CD14-positive monocyte (primary cell): ENCODE data around the gene AGFG2. TPM values are rescaled to one million over a fixed set of nuclear protein-coding genes. Genes with fewer than 3 reads are reported as not detected.

Experiments
- DNase-seq, 3 donors: peaks; one replicate each; pipeline ENCODE4 v3.0.0-alpha.2; 2011 to 2022
- H2AFZ ChIP-seq: 2 replicates; pipeline ENCODE4 v1.6.0; 2012; ENCODE audit warnings: mild to moderate bottlenecking, low read depth, low read length, inconsistent platforms; ENCODE audit not compliant: insufficient read depth, poor library complexity, severe bottlenecking
- H3K27ac ChIP-seq, 2 donors: 1 replicate in 1 of 2; 2 replicates in 1 of 2; pipeline ENCODE4 v1.5.1; 2012 to 2013; ENCODE audit warnings: low read length in 2 of 2, control low read depth in 1 of 2, inconsistent platforms in 1 of 2, low read depth in 1 of 2, mild to moderate bottlenecking in 1 of 2
- H3K27me3 ChIP-seq, 2 donors: one replicate each; pipeline versions ENCODE4 v1.6.0 to v1.6.1; 2011 to 2013; ENCODE audit warnings: low read length in 2 of 2; ENCODE audit not compliant: control insufficient read depth in 2 of 2, insufficient read depth in 2 of 2
- H3K36me3 ChIP-seq, 2 donors: replicated peaks in 1 of 2; 1 replicate in 1 of 2; 2 replicates in 1 of 2; pipeline versions ENCODE4 v1.5.1 to v1.6.1; 2012 to 2013; ENCODE audit warnings: low read length in 2 of 2, control low read depth in 1 of 2, inconsistent platforms in 1 of 2, mild to moderate bottlenecking in 1 of 2; ENCODE audit not compliant: insufficient read depth in 2 of 2, control insufficient read depth in 1 of 2
- H3K4me1 ChIP-seq, 2 donors: 1 replicate in 1 of 2; 2 replicates in 1 of 2; pipeline versions ENCODE4 v1.5.1 to v1.6.1; 2012 to 2013; ENCODE audit warnings: low read length in 2 of 2, control low read depth in 1 of 2, inconsistent platforms in 1 of 2, mild to moderate bottlenecking in 1 of 2, moderate library complexity in 1 of 2; ENCODE audit not compliant: insufficient read depth in 2 of 2, control insufficient read depth in 1 of 2
- H3K4me2 ChIP-seq: replicated peaks from 2 replicates; pipeline ENCODE3; 2012; ENCODE audit warnings: low read length, moderate library complexity, mild to moderate bottlenecking; ENCODE audit not compliant: poor library complexity, severe bottlenecking; ENCODE audit errors: extremely low read depth
- H3K4me3 ChIP-seq, 3 experiments: fragments of 200-600 bp in 1 of 3; sonication (generic) in 1 of 3; replicated peaks in 1 of 3; 1 replicate in 2 of 3; 2 replicates in 1 of 3; pipeline ENCODE4 v1.5.1; 2011 to 2013; ENCODE audit warnings: low read length in 3 of 3, mild to moderate bottlenecking in 3 of 3, control low read depth in 2 of 3, low read depth in 2 of 3, inconsistent platforms in 1 of 3, moderate library complexity in 1 of 3
- H3K79me2 ChIP-seq: 2 replicates; pipeline ENCODE4 v1.6.0; 2012; ENCODE audit warnings: mild to moderate bottlenecking, control low read depth, inconsistent platforms, low read length, moderate library complexity; ENCODE audit not compliant: insufficient read depth
- H3K9ac ChIP-seq: 2 replicates; pipeline ENCODE4 v1.6.0; 2017; ENCODE audit warnings: low read length, mild to moderate bottlenecking; ENCODE audit not compliant: insufficient read depth, poor library complexity, severe bottlenecking
- H3K9me3 ChIP-seq, 2 donors: replicated peaks in 1 of 2; 1 replicate in 1 of 2; 2 replicates in 1 of 2; pipeline versions ENCODE4 v1.5.1 to v1.6.1; 2012 to 2013; ENCODE audit warnings: low read length in 2 of 2, control low read depth in 1 of 2; ENCODE audit not compliant: control insufficient read depth in 1 of 2, insufficient read depth in 1 of 2
- H4K20me1 ChIP-seq: 2 replicates; pipeline ENCODE4 v1.6.0; 2012; ENCODE audit warnings: mild to moderate bottlenecking, low read length, control low read depth, moderate library complexity; ENCODE audit not compliant: insufficient read depth
- H3K27ac Mint-ChIP-seq, 7 donors: one replicate each; pipeline ENCODE4 v1.8.0; 2020; ENCODE audit warnings: mild to moderate bottlenecking in 7 of 7, mixed read lengths in 7 of 7, moderate library complexity in 6 of 7, inconsistent platforms in 2 of 7
- H3K27me3 Mint-ChIP-seq, 3 donors: one replicate each; pipeline ENCODE4 v1.8.0; 2021 to 2022; ENCODE audit warnings: low read depth in 3 of 3, mild to moderate bottlenecking in 3 of 3, mixed read lengths in 3 of 3, moderate library complexity in 3 of 3, inconsistent platforms in 1 of 3
- H3K36me3 Mint-ChIP-seq, 2 donors: one replicate each; pipeline ENCODE4 v1.8.0; 2020; ENCODE audit warnings: mixed read lengths in 2 of 2, inconsistent platforms in 1 of 2, mild to moderate bottlenecking in 1 of 2
- H3K4me1 Mint-ChIP-seq: one replicate; pipeline ENCODE4 v1.8.0; 2020; ENCODE audit warnings: mild to moderate bottlenecking, mixed read lengths
- H3K4me3 Mint-ChIP-seq, 2 donors: one replicate each; pipeline ENCODE4 v1.8.0; 2020; ENCODE audit warnings: mild to moderate bottlenecking in 2 of 2, mixed read lengths in 2 of 2, moderate library complexity in 1 of 2
- H3K9me3 Mint-ChIP-seq, 7 donors: one replicate each; pipeline ENCODE4 v1.8.0; 2020 to 2022; ENCODE audit warnings: mixed read lengths in 7 of 7, mild to moderate bottlenecking in 6 of 7, moderate library complexity in 6 of 7, inconsistent platforms in 2 of 7
- CTCF ChIP-seq: fragments of 200-600 bp; IDR thresholded peaks from one replicate; pipeline ENCODE4 v1.8.0; 2022; ENCODE audit warnings: antibody characterized with exemption, mild to moderate bottlenecking
- WGBS: methylation state at CpG from one replicate; pipeline ENCODE4 v1.1.5; 2013; ENCODE audit warnings: missing lambda C conversion rate; ENCODE audit not compliant: insufficient coverage; 5-methylcytosine and 5-hydroxymethylcytosine counted together
- intact Hi-C, 2 donors: fragments of 100-400 bp; cut with micrococcal nuclease; formaldehyde crosslinking; loops; one replicate each; pipeline versions ENCODE4 v1.15.0 to v1.15.1; 2023
- polyA plus RNA-seq, 3 donors: library from polyadenylated mRNA; depleted of rRNA in 1 of 3; unstranded in 2 of 3; stranded (reverse) in 1 of 3; fragments of 300-500 nt in 2 of 3; fragments of >200 nt in 1 of 3; fragmentation: Illumina TruSeq in 2 of 3; gene quantifications; 1 replicate in 2 of 3; 2 replicates in 1 of 3; pipeline ENCODE4 v1.2.3, GENCODE V29; 2012 to 2021

Gene AGFG2
- polyA plus RNA-seq, 3 donors = 1.3 to 1.8 (median 1.8) TPM

DNA sequence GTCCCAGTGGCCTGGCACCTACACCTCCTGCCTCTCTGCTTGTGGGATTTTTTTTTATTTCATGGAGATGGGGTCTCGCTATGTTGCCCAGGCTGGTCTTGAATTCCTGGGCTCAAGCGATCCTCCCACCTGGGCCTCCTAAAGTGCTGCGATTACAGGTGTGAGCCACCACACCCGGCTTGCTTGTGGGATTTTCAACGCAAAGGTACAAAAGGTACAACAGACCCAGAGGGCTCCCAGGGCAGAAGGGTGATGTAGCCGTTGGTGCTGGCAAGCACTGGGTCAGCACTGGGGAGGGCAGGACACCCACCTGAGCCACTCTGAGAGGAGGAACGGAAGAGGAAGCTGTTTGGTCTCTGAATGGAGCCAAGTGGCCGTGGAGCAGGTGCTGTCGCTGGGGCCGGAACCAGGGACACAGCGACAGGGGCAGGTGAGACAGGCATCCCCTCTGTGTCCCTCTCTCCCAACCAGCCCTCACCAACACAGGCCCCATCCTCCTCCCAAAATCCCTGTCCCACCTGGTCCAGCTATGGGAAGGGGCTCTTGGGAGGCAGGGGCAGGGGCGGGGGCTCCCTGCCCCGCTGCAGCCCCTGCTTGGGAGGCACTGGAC lies 37.5 kb downstream of the AGFG2 start:
- no peak overlapping the region for H3K4me2 ChIP-seq
- H3K9me3 Mint-ChIP-seq = peaks cover 2 to 5% (median 3%) of the 10 kb centered on the region in 7 donors
- 99% methylated on average over 8 of the region's 13 CpGs for WGBS
- no peak overlapping the region for H3K4me3 ChIP-seq
- H3K27me3 Mint-ChIP-seq = peaks cover 9 to 24% (median 17%) of the 10 kb centered on the region in 3 donors
- H3K4me1 Mint-ChIP-seq = peaks cover 9% of the 10 kb centered on the region
- no peak for TF ChIP-seq CTCF
- peaks cover 2 to 14% of the 10 kb centered on the region in 2 donors for H3K4me1 ChIP-seq
- H3K9me3 ChIP-seq = no peaks in the 10 kb centered on the region
- DNase-seq = no peak
- H3K27ac Mint-ChIP-seq = no peak overlapping the region
- intact Hi-C loops = no loop called here
- H2AFZ ChIP-seq = no peak overlapping the region
- H4K20me1 ChIP-seq = peaks cover 98% of the 10 kb centered on the region
- H3K36me3 ChIP-seq = peaks cover 89 to 97% of the 10 kb centered on the region in 2 donors
- H3K4me3 Mint-ChIP-seq = no peak overlapping the region
- H3K79me2 ChIP-seq = peaks cover 20% of the 10 kb centered on the region
- H3K36me3 Mint-ChIP-seq = peaks cover 19 to 51% of the 10 kb centered on the region in 2 donors
- peaks cover 0 to 11% of the 10 kb centered on the region in 2 donors for H3K27me3 ChIP-seq
- no peak overlapping the region for H3K27ac ChIP-seq
- H3K9ac ChIP-seq = no peak overlapping the region

GRCh38 chr7:100577103-100577502 lies 38.1 kb downstream of the AGFG2 start:
- peaks cover 5% of the 10 kb centered on the region for H3K4me1 Mint-ChIP-seq
- no peak overlapping the region for H2AFZ ChIP-seq
- no peak overlapping the region for H3K4me3 Mint-ChIP-seq
- no peak for DNase-seq
- H4K20me1 ChIP-seq = peaks cover 98% of the 10 kb centered on the region
- peaks cover 0 to 5% of the 10 kb centered on the region in 2 donors for H3K27me3 ChIP-seq
- H3K4me2 ChIP-seq = no peak overlapping the region
- 99% methylated on average over 14 of the region's 24 CpGs for WGBS
- H3K9ac ChIP-seq = no peak overlapping the region
- peaks cover 95 to 97% of the 10 kb centered on the region in 2 donors for H3K36me3 ChIP-seq
- TF ChIP-seq CTCF = no peak
- H3K4me3 ChIP-seq = no peak overlapping the region
- peaks cover 12 to 45% of the 10 kb centered on the region in 2 donors for H3K36me3 Mint-ChIP-seq
- peaks cover 2 to 14% of the 10 kb centered on the region in 2 donors for H3K4me1 ChIP-seq
- H3K27me3 Mint-ChIP-seq = peaks cover 3 to 18% (median 11%) of the 10 kb centered on the region in 3 donors
- intact Hi-C loops = no loop called here
- peaks cover 27% of the 10 kb centered on the region for H3K79me2 ChIP-seq
- no peak overlapping the region for H3K27ac ChIP-seq
- no peaks in the 10 kb centered on the region for H3K9me3 ChIP-seq
- H3K9me3 Mint-ChIP-seq = peaks cover 0 to 5% (median under 1%) of the 10 kb centered on the region in 7 donors
- no peak overlapping the region for H3K27ac Mint-ChIP-seq
